ENCODE data around the gene GINS1.
"Not testable (repeated sequence)": the region's sequence is repeated elsewhere in the genome, so short reads cannot be mapped to it uniquely, and the experiment has no call there.

GINS1 gene

DNA sequence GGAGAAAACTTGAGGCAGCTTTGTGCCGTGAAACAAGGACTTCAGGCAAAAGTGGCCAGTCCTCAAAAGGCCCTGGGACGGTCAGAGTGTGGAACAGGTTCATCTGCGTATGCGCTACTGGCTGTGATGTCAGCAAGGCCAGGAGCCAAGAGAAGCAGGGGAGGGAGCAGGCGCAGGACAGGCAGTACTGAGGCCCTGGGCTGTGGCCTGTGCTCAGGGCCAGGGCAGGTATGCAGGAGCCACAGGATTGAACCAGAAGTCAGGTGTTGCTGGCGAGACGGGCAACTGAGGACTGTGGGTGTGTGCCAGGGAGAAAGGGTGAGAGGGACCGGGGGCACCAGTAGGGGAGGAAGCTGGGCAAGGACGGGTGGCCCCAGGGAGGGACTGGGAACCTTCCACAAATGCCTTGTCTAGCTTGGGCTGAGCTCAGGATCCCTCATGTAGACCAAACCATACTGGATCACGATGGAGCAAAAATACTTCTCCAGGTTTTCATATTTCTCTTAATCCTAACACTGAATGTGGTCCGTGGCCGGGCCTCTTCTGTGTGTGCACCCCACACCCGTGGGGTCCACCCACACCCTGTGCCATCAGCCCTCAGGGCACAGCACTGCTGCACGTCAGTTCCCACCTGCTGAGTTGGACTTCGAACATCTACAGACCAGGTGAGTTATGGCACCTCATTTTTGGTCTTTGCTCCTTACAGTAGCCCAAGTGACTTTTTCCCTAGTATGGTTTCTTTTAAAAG is 46.9 kb downstream of the GINS1 start:
- DNase-seq (ENCODE audit: low read depth), result no peak

DNA sequence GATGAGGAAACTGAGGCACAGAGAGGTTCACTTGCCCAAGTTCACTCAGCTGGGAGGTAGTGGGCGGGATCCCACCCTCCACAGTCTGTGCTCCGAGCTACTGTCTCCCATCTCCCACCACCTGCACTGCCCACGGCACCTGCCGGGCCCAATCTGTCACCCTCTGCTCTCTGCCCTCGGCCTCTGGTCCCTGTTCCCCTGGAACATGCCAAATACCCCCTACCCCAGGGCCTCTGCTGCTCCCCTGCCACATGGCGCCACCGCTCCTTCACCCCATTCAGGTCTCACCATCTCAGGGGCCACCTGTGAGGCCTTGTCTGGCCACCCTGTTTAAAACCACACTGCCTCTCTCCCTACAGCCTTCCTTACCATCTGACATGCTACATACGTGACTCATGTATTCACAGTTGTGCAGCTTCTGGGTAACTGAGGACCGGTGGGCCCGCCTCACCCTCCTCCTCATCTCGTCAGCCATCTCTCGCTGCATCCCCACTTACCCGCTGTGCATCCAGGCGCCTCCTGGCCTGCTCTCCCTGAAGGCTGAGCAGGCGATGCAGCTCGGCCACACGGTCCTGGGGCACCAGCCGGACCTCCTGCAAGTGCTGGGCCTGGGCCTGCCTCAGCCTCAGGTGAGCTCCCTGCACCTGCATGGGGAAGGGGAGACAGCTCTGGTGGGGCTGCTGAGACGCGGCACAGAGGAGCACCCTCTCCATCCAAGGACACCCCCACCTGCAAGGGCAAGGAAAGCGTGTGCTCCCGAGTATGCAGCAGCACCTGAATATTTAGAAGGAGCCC is 50.6 kb downstream of the GINS1 start:
- DNase-seq (ENCODE audit: low read depth), result no peak

DNA sequence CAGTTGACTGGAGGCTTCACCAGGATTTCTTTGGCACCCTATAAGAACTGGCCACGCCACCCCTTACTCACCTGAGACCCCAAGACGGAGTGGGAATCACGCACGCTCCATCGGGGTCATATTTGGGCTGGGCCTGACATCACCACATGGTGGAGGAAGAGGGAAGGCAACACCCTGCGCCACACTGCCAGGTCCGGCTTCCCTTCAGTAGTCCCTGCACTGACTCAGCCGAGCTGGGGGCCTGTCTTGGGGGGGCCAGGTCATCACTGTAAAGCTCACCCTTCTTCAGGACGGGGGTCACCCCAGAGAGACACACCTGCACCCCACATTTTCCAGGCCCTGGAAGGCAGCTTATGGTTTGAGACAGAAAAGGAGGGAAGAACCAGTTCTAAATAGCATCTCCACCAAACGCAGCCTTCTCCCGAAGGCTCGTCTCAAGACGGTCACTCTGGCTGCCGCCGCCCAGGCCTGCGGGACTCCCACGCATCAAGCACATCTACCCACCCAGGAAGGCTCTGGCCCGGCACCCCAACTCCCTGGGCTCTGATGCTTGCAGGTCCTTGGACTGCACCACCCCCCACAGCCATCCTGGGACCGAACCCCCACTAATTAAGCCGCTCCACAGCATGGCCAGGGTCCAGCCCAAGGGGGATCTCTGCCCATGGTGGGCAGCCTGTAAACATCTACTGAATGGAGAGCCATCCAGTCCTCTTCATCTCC is 51.8 kb downstream of the GINS1 start:
- DNase-seq (ENCODE audit: low read depth), result no peak

DNA sequence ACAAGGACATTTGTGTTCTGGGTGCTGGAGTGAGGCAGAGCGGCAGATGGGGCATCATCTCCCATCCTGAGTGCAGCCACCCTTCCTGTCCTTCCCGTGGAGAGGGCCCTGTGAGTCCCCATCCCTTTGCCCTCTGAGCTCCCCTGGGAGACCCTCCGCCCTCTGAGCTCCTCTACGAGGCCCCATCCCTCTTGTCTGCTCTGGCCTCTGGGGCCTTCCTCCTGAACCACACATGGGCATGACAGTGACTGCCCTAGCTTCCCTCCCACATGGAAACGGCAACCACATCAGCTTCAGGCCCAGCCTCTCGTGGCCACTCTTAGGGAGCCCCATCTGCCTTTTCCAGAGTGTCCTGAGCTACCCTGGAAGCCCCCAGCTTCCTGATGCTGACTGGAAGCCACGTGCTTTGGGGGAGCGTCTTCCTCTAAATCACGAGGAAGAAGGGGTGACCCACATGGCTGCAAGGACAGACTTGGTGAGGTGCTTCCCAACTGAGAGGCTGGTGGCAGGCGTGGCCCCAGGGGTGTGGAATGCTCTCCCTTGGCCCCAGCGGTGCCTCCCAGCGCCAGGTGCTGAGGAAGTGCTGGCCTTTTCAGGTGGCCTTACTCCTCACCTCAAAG is 52.6 kb downstream of the GINS1 start:
- DNase-seq (ENCODE audit: low read depth), result no peak

DNA sequence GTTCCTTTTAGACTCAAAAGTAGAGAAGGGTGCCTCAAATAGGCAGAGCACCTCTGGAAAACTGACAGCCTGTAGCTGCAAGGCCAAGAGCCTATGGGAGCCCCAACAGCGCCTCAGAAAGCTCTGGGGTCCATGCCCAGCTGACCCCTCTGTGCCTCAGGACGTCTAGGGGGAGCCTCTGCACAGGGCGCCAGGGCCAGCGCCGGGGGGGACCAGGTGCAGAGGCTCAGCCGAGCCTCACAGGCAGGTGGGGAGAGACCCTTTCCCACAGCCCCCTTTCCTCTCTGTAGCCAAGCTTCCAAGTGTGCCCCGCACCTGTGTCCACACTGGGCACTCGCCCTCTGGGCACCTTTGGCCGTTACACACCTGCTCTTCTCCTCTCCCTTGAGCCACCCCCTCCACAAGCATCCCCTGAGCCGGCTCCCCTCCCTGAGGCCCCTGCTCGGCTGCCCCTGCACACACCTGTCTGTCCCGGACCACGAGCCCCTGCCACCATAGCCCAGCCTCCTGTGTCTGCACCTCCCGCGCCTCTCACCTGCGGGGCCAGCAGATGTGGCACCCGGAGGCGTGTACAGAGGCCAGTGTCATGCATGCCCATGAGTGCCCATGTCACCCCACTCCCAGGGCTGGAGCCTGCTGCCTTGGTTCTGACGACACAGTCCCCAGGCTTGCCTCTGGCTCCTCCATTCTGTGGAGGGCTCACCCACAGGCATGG is 53.2 kb downstream of the GINS1 start:
- no peak for DNase-seq (ENCODE audit: low read depth)

DNA sequence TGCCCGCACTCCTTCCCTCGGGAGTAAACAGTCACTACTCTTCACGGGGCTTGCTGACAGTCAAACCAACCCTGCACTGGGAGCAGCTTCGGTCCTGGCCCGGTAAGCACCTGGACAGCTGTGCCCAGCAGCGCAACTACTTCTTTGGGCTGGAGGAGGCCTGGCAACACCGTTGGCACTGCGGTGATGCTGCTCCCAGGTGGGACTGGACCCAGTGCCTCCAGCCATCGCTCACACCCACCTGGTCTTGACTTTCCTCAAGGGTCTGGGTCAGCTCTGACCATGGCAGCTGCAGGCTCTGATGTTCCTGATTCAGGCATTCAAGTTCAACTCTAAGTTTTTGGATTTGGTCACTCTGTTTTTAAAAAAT is 53.8 kb downstream of the GINS1 start:
- no peak for DNase-seq (ENCODE audit: low read depth)

DNA sequence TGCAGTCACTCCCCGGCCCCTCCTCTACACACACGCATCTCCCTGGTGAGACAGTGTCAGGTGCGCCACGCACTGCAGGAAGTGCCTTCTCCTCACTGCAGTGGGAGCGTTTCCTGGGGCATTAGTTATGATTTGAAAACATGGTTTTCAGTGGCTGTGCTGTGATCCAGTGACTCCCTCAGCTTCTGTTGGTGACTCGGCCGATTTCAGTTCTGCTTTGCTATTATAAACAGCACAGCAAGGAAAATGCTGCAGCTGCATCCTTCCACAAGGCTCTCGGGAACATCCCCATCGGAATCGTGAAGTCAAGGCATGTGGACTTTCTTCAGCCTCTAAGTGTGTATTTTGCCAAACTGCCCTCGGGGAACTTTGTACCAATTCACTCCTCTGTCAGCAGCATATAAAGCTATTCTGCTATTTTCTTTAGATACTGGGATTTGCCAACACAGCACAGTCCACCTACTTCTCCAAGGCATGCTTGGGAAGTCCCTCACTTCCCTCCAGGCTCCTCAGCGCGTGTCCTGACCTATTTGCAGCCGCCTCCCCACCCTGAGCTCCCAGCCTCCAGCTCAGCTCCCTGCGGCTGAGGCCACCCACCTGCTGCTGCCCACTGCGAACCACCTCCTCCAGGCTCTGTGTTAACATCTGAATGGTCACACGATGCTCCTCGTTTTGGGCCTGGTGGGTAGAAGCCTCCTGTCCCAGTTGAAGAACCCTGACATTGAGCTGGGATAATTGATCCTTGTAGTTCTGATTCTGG is 54.5 kb downstream of the GINS1 start:
- DNase-seq (ENCODE audit: low read depth), result no peak

DNA sequence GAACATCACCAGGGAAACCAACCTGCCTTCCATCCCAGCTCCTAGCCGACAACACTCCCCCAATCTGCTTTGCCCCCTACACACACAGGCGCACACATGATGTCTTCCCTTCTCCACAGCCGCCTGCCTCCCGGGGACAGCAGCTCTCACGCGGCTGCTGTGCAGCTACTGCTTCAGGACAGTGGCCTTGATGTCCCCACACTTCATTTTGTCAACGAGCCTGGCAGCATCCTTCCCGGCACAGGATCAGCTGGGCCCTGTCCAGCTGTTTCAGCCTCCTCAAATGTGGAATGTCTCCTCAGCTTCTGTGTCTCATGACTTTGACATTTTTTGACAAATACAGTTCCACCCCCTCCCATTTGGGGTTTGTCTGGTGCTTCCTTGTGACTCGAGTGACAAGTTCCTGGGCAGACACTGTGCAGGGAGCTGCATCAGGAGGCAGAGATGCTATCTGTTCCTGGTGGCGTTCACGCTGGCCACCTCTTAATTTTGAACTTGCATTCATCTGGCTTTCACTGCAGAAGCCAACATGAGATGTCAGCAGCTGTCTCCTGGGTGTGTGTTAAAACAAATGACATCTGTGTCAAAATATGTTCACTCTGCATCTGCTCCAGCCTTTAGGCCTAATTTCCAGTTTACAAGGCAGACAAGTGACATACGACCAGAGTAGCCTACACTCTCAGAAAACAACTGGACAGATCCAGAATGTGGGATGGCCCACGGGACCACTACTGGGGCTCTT is 57.2 kb downstream of the GINS1 start:
- no peak for DNase-seq (ENCODE audit: low read depth)

DNA sequence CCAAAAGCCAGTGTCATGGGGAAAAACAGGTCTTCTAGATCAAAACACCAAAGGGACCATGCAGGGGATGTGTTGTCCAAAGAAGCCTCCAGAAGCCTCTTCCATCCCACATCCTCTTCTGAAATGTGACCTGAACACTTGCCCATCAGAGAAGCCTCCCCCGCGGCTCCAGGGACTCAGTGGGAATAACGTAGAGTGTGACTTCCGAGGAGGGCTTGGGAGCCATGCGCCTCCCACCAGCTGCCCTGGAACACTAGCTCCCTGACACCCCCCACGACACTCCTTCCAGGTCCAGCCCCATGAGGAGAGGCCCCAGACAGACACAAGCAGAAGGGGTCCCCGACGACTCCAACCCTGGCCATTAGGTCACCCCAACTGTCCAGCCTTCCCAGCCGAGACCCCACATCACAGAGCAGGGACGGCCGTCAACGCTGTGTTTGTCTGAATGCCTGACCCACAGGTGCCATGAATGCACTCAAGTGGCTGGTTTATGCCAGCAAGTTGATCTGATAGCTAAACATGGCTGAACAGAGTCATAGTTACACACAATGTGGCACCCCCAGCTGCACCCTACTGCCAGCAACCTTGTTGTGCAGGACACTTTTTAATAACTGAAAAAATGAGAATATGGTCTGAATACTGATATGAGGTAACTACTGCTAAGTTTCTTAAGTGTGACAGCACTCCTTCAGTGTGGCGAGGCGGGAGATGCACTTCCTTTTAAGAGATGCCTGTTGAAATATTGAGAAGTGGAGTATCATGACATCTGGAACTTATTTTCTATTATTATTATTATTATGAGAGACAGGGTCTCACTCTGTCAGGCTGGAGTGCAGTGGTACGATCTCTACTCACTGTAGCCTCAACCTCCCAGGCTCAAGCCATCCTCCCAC is 58.0 kb downstream of the GINS1 start:
- no peak for DNase-seq (ENCODE audit: low read depth)

DNA sequence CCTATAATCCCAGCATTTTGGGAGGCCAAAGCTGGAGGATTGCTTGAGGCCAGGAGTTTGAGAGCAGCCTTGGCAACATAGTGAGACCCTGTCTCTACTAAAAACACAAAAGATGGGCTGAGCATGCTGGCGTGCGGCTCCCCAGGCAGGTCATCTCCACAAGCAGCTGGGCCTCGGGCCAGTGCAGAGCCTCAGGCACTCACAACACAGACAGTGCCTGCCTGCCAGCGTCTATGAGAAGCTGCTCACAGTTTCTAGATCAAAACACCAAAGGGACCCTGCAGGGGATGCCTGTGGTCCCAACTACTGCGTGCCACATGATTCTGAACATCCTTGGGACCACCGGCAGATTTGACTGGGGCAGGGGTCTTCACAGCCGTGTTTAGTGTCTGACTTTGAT is 59.4 kb downstream of the GINS1 start:
- no peak for DNase-seq (ENCODE audit: low read depth)

DNA sequence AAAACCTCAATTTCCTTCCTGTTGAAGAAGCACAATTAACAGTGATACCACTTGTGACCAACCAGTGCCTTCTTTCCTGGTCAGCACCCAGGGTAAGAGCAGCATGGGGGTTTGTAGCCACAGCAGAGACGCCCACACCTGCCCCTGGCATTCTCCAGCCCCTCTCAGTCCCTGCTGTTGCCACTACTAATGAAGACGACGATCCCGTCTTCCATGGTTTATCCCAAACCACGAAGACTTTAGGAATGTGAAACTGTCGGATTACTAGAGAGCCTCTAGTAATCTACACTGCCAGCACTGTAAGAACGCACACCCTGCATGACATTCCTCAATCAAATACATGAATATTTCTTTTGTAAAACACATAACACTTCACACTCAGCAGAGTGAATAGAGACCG is 60.0 kb downstream of the GINS1 start:
- no peak for DNase-seq (ENCODE audit: low read depth)

DNA sequence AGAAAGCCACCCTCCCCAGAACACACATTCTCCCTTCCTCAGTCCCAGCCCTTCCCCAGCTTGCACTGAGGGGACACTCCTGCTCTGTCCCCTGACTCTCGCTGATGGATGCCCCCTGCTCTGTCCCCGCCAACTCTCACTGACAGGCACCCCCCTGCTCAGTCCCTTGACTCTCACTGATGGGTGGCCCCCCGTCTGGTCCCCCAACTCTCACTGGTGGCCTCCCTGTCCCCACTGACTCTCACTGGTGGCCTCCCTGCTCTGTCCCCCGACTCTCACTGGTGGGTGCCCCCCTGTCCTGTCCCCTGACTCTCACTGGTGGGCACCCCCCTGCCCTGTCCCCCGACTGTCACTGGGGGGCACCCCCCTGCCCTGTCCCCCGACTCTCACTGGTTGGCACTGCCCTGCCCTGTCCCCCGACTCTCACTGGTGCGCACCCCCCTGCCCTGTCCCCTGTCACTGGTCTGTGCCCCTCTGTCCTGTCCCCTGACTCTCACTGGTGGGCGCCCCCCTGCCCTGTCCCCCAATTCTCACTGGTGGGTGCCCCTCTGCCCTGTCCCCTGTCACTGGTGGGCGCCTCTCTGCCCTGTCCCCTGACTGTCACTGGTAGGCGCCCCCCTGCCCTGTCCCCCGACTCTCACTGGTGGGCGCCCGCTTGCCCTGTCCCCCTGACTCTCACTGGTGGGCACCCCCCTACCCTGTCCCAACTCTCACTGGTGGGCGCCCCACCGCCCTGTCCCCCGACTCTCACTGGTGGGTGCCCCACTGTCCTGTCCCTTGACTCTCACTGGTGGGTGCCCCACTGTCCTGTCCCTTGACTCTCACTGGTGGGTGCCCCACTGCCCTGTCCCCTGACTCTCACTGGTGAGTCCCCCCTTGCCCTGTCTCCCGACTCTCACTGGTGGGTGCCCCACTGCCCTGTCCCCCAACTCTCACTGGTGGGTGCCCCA is 60.9 kb downstream of the GINS1 start:
- DNase-seq (ENCODE audit: low read depth), result no peak

DNA sequence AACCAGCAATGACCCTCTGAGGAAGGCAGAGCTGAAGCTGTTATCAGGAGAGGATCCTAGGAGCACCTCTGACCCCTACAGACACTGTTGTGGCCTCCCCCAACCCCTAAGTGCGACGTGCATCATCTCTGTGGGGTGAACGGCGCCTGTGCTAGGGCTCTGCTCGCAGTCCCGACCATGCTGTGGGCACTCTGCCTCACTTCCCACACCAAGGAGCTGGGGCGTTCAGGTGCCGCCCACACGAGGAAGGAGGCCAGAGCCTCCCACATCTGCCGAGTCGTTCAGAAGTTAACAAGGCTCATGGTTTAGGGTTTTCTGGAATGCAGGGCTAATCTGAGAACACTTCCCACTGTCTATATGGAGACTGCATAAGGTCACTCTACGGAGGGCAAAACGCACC is 62.1 kb downstream of the GINS1 start:
- peak; percentile 9 for DNase-seq (ENCODE audit: low read depth)

DNA sequence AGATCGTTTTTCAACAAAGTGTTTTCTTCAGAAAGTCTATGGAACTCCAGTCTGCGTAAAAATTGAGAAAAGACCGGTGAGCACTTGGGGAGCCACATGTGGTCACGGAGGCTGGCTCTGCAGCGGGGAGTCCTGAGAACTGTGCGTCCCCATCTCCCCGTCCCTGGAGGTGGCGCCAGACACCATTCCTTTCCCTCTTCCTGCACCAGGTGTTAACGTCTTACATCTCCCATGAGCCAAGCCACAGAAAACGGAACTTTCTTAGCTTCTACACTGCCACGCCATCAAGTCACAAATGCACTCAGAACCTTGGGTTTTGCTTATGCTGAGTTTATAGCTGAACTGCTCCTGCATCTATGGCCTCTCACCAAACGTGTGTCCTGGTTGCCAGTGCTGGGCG is 62.6 kb downstream of the GINS1 start:
- DNase-seq (ENCODE audit: low read depth), result peak; percentile 49

DNA sequence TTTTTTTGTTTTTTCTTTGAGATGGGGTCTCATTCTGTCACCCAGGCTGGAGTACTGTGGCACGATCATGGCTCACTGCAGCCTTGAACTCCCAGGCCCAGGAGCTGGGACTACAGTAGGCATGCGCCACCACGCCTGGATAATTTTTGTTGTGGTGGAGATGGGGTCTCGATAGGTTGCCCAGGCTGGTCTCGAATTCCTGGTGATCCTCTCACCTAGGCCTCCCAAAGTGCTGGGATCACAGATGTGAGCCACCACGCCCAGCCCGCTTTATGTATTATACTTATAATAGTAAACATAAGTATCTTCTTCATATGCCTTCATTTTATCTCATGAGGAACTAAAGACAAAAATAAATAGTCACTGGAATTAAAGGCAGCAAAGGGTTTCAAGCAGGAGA is 63.5 kb downstream of the GINS1 start:
- DNase-seq (ENCODE audit: low read depth), result no peak

DNA sequence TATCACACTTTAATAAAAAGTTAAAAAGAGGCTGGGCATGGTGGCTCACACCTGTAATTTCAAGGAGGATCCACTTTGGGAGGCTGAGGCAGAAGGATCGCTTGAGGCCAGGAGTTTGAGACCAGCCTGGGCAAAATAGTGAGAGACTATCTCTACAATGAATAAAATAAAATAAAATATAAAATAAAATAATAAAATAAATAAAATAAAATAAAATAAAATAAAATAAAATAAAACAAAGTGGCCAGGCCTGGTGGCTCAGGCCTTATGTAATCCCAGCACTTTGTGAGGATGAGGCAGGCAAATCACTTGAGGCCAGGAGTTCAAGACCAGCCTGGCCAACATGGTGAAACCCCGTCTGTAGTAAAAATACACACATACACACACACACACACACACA is 65.8 kb downstream of the GINS1 start:
- DNase-seq (ENCODE audit: low read depth), result not testable (repeated sequence)

DNA sequence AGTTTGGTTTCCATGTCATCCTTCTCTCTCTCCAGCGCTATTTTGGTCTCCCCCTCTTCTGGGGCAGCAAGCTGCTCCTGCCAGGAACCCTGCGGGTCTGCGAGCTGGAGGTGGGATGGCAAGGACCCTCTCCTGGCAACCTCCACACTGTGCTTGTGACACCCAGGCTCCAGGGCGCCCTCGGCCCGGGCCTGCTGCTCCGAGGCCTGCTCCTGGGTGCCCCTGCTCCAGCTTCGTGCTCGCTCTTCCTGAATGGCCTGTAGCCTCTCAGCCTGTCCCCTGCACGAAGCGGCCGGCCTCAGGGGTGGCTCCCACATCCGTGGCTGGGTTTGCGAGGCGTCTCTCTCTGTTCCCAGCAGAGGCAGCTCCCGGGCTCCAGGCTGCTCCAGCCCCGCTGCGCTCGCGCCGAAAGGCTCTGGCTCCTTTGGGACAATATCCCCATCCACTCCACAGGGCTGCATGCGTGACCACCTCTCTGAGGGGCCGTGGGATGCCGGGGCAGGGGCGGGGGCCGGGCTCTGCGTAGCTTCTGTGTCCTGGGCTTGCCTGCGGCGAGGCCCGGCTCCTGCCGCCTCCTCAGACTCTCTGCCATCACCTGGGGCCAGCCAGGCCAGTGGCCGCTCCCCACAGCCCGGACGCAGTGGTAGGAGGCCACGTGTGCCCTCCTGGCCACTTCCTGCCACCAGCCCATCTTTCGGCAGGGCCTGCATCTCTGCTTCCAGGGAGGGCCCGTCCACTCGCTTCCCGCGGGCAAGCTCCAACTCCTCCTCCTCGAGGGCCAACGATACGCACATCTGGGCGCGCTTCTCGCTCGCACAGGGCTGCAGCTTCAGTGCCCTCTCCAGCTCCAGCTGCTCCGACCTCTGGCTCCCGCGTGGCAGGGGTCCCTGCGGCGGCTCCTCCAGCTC is 68.9 kb downstream of the GINS1 start:
- DNase-seq (ENCODE audit: low read depth), result no peak

Measured in amniotic epithelial cell (primary cell).